Myometrial cell (primary cell): ENCODE data around the gene MIB2. TPM values are rescaled to one million over a fixed set of nuclear protein-coding genes. Genes with fewer than 3 reads are reported as not detected.

Source experiments
- total RNA-seq: library from RNA; depleted of rRNA; stranded (reverse); fragments of >200 nt; gene quantifications from 2 replicates; pipeline ENCODE4 v1.2.3, GENCODE V29; 2015

Gene MIB2
- total RNA-seq = 24.3 and 33.2 TPM in 2 replicates

DNA sequence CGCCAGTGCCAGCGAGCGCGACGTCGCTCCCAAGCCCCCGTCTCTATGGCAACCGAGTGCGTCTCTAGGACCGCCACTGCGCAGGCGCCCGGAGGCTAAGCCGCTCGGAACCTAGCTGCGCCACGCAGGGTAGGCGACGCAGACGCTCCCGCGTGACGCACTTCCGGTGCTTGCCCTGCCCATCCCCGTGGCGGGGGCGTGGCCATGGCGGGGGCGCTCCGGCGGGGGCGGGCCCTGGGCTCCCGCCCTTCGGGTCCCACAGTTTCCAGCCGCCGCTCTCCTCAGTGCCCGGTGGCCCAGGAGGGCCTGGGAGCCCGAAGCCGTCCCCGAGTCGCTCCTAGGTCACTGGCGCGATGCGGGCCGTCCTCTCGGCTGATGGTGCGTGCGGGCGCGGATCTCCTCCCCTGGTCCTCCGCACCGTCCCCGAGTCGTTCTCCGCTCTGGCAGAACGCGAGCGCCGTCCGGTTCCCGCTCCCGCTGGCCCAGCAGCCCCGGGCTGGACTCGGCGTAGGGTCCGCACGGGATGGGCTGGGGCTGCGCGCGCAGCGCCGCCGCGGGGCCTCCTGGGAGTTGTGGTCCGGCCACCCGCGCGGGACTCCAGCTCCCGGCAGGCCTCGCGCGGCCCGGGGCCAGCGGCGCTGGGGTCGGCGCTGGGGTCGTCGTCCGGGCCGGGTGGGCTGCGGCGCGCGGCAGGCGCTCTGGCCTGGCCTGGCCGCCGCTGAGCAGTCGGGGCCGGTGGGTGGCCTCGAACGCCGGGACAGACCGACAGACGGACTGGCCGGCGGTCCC lies at the start of gene MIB2:
TSS of gene MIB2 (plus strand) at position 245 of the 789 bp plus-strand sequence. CDS start 7,953 bp downstream, outside the sequence.

DNA sequence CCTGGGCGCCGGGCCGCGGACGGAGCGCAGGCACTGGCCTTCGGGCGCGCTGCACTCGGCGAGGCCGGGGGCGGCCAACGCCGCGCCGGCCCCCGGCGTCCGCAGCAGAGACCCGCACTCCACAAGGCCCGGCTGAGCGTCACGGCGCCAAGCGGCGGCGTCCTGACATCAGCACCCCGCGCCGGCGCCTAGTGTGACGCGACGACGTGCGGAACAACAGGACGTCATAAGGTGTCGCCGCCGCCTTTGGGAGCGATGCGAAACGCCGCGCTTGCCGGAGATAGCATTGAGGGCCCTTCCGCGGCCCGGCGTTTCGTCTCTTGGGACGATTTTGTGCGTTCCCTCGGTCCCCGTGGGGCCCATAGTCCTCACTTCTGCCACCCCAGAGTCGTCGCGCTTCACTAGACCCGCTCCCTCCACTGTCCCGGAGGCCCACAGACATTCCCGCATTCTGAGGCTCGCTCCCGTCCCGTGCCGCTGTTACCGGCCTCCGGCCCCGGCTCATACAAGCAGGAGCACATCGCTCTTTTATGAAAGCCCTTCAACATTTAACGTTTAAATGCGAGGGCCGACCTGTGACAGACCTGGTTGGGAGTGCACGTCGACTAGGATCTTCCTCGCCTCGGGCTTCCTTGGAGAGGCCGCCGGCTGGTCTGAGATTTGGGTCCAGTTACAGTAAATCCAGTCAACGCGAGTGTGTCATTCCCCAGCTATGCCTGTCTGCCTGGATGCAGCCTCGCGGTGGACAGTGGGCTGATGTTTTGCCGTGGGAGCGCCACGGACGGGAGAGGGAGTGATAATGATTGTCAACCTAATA lies 40.4 kb upstream of the MIB2 start, which contains the start of gene SSU72:
TSS of gene SSU72 (minus strand) at position 143 of the 817 bp plus-strand sequence. CDS start 306 bp downstream, outside the sequence.

DNA sequence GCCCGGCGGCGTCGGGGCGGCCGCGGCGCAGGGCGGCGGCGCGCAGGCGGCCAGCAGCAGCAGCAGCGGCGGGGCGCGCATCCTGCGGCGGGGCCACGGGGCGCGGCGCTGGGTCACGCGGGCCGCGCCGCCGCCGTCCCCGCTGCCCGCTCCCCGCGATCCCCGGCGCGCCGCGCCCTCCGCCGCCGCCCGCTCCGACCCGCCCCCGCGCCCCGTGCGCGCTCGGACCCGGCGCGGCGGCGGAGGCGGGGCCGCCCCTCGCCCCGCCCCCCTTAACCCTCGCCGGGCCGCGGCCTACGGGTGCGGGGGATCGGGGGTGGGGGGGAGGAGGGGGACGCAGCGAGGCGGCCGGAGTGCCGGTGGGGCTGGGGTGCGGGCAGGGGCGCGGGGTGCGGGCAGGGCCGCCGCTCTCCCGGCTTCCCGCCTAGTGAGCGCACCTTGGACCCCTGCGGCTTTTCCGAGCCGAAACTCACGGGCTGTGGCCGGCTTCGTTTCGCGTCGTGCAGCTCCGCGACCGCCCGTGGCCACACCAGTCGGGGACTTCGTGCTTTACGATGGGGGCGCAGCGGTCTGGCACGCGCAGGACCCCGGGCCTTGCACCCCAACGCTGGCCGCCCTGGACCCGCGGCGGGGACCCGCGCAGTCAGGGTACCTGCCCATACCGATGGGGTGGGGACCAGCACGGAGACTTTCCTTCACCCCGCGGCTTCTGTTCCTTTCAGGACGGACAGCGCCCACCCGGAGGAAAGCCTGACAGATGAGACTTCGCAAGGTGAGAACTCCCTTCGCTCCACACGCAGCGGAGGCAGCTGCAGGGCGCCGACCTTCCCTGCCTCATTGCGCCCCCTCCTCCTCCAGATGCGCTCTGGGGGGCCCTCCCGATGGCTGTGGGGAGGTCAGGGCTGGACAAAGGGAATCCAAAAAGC lies 15.1 kb upstream of the MIB2 start, which contains the start of gene FNDC10:
TSS of gene FNDC10 (minus strand) at position 201 of the 926 bp plus-strand sequence. CDS start at position 81, 120 bp downstream.

DNA sequence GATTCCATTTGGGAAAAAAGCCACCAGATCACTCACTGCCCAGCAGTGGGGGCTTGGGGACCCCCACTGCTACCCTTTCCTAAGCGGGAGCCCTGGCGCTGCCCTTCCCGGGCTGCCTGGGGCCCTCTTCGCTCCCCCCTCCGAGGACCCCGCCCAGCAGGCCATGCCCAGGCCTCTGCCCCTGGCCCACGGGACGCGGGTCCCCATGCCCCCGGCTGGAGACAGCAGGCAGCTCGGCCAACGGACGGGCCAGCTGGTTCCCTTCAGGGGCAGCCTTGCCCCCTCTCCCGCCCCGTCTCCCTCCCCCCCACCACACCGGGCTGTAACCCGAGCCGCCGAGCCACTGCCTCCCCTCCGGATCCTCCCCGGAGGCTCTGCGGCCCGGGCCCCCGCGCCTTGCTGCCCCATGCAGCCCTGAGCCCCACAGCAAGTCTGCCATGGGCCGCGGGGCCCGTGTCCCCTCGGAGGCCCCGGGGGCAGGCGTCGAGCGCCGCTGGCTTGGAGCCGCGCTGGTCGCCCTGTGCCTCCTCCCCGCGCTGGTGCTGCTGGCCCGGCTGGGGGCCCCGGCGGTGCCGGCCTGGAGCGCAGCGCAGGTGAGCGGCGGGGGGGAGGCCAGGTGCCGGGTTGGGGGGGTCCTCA lies 16.6 kb downstream of the MIB2 start, which contains the start of gene MMP23B:
TSS of gene MMP23B (plus strand) at position 392 of the 639 bp plus-strand sequence. CDS start at position 438, 46 bp downstream.

DNA sequence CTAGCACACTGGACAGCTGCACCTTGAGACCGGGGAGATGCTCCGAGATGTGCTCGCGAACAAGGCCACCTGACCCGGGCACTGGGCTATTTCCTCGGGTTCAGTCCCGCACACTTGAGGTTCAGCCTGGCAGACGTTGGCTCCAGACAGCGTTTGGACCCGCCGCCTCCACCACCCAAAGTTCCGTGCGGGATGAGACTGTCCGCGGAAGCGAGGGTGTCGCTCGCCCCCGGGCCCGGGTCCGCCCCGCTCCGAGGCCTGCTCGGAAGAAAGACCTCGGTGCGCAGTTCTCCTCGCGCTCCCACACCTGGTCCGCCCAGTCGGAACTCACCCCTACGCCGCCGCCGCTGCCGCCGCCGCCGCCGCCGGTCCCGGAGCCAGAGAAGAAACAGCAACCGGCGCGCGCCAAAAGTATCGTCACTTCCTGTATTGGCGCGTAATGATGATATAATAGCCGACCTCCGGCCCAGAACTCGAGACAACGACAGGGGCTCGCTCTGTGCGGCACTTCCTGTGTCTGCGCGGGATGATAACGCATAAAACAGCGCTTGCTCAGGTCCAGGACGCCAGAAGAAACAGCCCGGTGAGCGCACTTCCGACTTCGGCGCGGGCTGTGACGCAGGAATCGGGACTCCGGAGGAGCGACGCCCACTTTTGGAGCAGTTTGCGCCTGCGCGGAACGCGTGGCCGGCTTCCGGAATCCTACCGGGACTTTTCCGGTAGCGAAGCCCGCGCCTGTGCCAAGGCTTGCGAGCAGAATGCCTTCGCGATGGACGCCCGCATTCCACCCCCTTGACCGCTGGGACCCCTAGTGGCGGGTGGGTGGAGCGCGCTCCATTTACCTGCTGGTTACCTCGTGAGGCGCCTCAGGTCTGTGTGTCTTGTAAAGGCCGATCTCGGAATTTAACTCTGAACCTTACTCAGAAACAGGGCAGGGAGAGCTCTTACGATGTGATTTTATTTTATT lies 43.6 kb downstream of the MIB2 start, which contains the start of gene CDK11B:
TSS of gene CDK11B (minus strand) at position 422 of the 967 bp plus-strand sequence. CDS start 1,519 bp downstream, outside the sequence.

Other genes starting within 250 kb of the MIB2 start
- 186 and 214 TPM in 2 replicates for gene AURKAIP1, start 240.3 kb upstream of the MIB2 start, total RNA-seq
- gene CCNL2, start 216.2 kb upstream of the MIB2 start, total RNA-seq = 33.4 and 51.4 TPM in 2 replicates
- 136 and 244 TPM in 2 replicates for gene MRPL20, start 208.2 kb upstream of the MIB2 start, total RNA-seq
- 4.3 and 6.6 TPM in 2 replicates for gene ANKRD65, start 194.2 kb upstream of the MIB2 start, total RNA-seq
- gene VWA1, start 179.8 kb upstream of the MIB2 start, total RNA-seq = 12.2 and 13.3 TPM in 2 replicates
- gene ATAD3C, start 165.8 kb upstream of the MIB2 start, total RNA-seq = 0.29 and 3.4 TPM in 2 replicates
- 29.1 and 33.2 TPM in 2 replicates for gene ATAD3B, start 143.7 kb upstream of the MIB2 start, total RNA-seq
- gene ATAD3A, start 103.3 kb upstream of the MIB2 start, total RNA-seq = 58.5 and 59.7 TPM in 2 replicates
- 18.3 and 20.5 TPM in 2 replicates for gene TMEM240, start 74.9 kb upstream of the MIB2 start, total RNA-seq
- 104 and 107 TPM in 2 replicates for gene SSU72, start 40.6 kb upstream of the MIB2 start, total RNA-seq
- 0.86 and 1.4 TPM in 2 replicates for gene FNDC10, start 15.4 kb upstream of the MIB2 start, total RNA-seq
- gene MMP23B, start 16.7 kb downstream of the MIB2 start, total RNA-seq = 0.58 and 19.3 TPM in 2 replicates
- 9.5 and 11.3 TPM in 2 replicates for gene CDK11B, start 43.5 kb downstream of the MIB2 start, total RNA-seq
- gene SLC35E2B, start 77.3 kb downstream of the MIB2 start, total RNA-seq = 18.2 and 24.6 TPM in 2 replicates
- gene CDK11A, start 108.9 kb downstream of the MIB2 start, total RNA-seq = 6.9 and 11.8 TPM in 2 replicates
- 38.1 and 45.0 TPM in 2 replicates for gene NADK, start 163.0 kb downstream of the MIB2 start, total RNA-seq